ENCODE results near the gene LMCD1.
A peak's percentile ranks its signal among the peaks of the same experiment; 100 is the strongest.

LMCD1 gene, protein sequence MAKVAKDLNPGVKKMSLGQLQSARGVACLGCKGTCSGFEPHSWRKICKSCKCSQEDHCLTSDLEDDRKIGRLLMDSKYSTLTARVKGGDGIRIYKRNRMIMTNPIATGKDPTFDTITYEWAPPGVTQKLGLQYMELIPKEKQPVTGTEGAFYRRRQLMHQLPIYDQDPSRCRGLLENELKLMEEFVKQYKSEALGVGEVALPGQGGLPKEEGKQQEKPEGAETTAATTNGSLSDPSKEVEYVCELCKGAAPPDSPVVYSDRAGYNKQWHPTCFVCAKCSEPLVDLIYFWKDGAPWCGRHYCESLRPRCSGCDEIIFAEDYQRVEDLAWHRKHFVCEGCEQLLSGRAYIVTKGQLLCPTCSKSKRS

DNA sequence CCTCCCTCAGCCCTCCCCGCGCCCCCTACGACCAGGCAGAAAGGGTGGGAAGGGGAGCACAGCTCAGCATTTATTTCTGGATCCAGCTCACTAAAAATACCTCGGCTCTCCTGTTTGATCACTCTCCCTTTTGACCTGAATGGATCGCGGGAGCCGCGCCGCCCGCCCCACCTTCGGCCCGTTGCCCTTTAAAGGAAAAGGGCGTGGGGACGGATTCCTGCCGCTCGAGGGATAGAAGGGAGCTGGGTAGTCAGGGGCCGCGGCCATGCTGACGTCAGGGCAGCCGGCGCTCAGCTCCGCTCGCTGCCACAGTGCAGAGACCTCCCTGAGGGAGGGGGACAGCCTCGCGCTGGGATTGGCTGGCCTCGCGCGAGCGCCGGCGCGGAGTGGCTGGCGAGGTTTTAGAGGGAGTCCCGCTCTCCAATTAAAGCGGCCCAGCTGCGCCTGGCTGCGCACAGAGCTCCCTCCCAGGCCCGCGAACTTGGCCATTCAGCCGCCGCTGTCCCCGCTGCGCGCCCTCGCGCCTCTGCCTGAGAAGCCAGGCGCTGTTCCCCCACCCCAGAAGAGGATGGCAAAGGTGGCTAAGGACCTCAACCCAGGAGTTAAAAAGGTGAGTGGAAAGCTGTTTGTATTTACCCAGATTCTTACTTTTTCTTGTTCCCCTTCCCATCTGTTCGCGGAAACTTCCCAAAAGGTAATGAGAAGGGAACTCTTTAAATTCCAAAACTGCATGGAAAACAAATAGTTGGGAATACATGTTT lies at the start of gene LMCD1:
TSS of gene LMCD1 (plus strand) at position 453 of the 761 bp plus-strand sequence. CDS start at position 569, 116 bp downstream.
- peak; percentile 91 for DNase-seq (ENCODE audit: low read depth, low spot score)

DNA sequence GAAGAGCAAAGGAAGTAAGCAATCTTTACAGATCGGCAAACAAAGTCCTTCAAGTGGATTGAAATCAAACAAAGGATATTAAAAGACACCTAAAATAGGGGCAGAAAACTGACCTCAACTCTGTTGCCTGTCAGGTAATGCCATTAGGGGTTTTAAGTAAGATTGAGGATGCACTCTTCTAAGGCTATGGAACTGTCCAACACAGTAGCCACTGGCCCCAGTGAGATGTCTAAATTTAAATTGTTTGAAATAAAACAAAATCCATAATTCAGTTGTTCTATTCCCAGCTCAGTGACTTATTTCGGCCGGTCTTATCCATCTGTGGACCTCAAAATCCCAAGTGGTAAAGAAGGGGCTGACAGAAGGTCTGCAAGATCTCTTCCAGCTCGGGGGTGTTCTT lies 49.5 kb upstream of the LMCD1 start:
- DNase-seq (ENCODE audit: low read depth, low spot score): no peak

DNA sequence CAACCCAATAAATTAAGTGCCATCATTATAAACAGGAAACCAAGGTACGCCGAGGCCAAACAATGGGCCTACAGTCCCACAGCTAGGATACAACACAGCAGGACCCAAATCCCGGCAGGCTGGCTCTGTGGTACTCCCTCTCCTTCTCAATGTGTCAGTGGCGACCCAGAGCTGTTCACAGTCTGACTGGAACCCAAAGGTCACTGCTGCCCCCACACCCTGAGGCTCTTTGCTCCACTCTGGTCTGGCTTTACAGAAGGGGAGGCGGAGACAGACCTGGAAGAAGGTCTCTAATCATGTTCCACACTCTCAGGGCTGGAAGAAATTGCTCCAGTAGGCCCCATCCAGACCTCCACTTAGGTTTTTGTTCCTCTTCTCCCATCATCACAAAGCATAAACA lies 48.5 kb upstream of the LMCD1 start:
- DNase-seq (ENCODE audit: low read depth, low spot score): no peak

DNA sequence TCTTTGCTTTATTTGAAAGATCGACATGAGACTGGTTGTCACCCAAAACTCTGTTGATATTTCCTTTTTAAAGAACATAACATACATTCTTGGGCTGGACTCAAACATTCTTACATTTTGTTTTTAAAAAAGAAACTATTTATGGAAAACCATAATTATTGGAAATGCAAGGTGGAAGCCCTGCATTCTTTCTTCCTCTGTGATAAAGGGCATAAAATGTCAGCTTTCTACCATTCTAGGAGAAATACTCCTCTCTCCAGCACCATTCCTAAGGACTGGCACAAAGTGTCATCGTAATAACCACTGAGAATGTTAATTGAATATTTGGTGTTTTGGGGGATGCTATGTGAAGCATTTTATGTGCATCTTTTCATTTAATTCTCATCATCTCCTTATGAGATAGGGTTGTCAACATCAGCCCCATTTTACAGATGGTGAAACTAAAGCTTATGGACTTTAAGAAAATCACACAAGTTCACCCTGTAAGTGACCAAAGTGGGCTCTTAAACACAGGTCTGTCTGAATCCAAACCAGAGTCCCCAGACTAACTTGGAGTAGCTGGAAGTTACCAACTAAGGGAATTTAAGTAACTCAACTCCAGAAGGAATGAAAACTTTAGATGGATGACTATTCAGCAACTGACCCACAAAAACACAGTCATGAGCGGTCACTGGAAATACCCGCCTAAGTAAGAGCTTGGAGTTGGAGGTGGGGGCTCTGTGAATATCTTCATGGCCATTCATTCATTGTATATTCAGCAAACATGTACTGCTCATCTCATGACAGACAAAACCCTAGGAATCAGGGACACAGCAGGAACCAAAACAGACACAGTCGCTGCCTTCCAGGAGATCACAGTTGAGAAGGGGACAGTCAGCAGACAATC lies 45.9 kb upstream of the LMCD1 start:
- no peak for DNase-seq (ENCODE audit: low read depth, low spot score)

DNA sequence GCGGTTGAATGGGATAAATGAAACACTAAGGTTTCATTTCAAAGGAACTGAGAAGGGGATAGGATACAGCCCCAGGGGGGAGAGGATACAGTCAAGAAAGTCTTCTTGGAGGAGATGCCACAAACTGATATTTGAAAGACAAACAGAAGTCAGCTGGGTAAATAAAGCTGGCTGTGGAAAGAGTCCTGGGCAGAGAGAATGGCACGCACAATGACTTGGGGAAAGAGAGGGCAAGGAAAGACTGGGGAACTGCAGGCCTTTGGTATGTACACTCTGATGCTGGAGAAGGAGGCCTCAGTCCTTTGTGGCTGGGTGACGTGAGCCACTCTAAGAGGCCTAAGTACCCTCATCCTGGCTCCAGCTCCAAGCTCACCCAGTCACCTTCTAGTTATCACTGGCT lies 45.2 kb upstream of the LMCD1 start:
- DNase-seq (ENCODE audit: low read depth, low spot score): no peak

DNA sequence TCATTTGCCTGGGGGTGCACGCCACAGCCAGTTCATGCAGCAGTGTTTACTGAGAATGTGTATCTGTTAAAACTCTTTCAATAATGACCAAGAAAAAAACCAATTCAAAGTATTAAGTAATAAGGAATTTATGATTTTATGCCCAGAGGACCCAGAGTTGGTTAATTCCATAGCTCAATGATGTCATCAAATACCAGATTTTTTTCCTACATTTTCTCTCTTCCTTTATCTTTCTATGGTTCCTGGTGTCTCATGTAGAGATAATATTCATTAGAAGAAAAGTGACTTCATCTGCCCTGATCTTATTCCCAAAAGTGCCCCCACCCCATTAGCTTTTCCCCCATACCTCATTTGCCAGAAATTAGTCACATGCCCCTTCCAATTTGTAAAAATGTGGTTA lies 44.6 kb upstream of the LMCD1 start:
- DNase-seq (ENCODE audit: low read depth, low spot score): no peak

DNA sequence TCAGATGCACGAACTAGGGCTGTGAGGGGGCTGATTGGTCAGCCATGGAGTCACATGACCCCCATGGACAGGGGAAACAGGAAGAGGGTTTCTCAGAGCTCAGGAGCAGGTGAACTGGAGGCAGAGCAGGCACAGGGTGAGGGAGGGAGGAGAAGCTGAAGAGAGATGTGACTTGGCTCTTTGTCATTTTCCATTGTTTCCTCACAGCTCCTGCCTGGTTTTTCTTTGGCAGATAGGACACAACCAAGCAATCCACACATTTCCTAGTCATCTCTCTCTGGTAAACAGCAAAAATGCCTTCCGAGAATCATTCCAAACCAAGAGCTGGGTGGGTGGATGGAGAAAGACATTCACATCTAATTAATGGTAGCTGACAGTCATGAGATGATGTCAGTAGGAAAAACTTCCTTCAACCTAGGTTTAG lies 43.4 kb upstream of the LMCD1 start:
- DNase-seq (ENCODE audit: low read depth, low spot score): no peak

DNA sequence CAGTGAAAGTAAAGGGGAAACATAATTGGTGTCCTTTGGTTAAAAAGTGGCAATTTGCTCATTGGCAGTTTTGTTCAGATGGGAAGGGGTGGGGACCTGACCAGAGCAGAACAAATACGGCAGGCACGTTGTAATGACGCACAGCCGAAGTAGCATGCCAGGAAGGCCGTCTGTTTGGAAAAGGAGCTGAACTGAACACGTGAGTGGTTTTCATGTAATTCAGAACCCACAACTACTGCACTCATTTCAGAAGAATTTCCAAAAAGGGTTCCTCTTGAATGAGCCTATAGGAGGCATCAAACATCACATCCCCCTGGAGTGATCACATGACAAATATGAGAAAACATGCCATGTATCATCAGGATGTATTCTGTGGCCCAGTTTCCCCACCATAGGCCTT lies 42.9 kb upstream of the LMCD1 start:
- DNase-seq (ENCODE audit: low read depth, low spot score): no peak

DNA sequence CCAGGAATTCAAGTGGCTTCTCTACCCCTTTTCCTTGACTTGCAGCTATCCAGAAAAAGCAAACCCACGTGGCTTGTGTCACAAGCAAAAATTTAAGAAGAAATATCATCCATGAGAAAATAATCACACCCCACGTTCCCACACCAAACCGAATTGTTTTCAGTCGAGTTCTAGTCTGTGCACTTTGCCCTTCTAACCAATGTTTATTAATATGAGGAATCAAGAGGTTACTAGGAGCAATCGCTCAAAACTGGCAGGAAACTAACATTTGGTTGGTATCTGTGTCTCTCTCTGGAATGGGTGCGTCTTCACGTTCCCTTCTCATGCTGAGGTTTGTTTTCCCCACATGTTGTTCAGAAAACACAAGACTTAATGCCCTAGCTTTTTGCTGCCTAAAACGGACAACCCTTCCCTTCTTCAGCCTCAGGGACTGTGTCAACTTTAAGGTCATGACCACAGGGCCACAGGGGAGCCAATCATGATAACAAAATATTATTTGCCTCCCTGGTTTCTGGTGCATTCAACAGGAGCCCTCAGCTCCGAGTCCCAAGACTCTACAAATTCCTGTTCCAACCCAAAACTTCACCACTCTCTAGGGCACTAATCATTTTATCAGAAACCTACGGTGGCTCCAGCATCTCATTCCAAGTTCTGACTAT lies 41.4 kb upstream of the LMCD1 start:
- no peak for DNase-seq (ENCODE audit: low read depth, low spot score)

DNA sequence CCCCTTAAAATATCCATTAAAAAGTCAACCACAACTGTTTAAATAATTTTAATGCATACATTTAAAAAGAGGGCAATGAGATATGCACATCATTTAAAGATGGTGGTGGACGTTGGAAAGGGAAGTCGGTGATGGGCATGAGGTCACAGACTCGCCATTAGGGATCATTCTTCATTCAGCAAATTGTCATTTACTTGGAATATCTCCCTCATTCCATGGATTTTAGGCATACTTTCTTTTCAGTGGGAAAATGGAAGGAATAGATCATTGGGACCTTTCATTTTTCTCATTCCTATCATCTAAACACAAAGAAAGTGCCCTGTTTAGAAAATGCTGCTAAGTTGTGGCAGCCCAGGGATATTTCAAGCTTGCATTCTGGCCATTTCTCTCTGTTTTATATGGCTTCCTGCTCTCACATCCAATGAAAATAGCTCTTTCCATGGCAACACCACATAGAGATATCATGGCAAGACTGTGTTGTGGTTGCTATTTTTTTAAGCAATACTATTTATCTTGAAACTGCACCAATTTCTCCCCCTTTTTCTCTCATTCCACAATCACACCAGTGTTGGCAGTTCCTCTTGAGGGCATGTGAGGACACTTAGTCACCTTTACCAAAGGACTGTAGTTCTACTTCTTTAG lies 40.7 kb upstream of the LMCD1 start:
- no peak for DNase-seq (ENCODE audit: low read depth, low spot score)

DNA sequence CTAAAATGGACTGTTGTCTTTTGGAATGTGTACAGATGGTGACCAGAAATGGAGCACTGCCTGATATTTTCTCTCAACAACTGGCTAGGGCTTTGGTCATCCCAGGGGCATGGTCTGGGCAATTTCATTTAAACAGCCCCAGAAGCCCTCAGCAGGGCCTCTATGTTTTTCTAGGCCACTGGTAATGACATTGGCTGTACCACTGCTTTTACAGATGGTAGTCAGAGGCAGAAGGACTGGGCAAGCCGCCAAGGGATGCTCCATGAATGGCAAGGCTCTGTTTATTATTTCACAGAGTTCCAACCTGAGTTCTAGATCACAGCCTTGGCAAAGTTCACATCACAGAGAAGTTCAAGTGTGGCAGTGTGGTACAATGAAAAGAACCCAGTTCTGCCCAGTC lies 37.0 kb upstream of the LMCD1 start:
- DNase-seq (ENCODE audit: low read depth, low spot score): no peak

DNA sequence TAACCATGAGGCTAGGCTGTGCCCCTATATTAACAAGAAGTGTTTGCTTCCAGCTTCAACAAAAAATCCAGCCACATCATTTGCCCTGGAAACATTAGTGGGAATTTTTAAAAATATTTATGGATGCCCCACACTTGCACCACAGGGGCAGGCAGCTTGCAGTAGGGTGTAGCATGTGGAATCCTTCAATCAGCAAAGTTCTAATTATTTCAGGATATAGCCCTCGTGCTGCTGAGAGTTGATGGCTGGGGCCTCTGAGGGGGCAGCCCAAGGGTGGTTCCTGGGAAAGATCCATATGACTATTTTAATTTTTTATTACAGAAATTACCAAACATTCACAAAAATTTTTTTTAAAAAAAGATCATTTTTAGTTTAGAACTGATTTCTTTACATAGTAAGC lies 35.1 kb upstream of the LMCD1 start:
- DNase-seq (ENCODE audit: low read depth, low spot score): no peak

DNA sequence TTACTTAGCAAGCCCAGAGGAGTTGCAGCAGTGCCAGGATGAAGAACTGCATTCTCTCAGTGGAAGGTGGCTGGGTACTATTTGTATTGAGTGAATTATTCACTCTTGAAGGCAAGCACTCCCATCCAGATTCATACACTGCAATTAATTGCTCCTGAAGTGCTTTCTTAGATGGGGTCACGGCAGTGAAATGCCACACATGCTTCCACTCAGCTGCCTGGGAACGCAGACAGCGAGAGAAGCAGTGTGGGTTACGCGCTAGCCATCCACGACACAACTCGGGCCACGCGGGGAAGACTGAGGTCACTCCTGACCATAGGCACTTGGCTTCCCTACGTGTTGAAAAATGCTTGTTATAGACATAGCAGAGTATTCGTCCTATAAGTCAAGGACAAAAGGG lies 30.8 kb upstream of the LMCD1 start:
- DNase-seq (ENCODE audit: low read depth, low spot score): no peak

DNA sequence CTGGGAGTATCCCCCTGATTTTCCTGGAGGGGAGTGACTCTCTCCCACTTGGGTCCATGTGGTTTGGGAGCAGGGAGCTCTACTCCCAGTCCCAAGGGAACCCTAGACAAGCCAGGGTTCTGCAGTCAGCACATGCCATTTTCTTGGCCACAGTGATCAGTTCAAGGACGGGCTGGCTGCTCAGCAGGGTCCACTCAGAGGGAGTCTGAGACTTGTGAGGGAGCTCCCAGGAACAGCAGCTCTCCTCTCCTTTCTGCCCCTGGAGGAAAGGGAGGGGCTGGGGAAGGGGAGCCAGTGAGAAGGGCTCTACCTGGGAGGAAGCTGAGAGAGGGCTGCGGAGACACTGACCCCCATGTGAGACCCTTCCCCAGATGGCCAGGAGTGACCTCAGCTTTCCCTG lies 29.1 kb upstream of the LMCD1 start:
- no peak for DNase-seq (ENCODE audit: low read depth, low spot score)

DNA sequence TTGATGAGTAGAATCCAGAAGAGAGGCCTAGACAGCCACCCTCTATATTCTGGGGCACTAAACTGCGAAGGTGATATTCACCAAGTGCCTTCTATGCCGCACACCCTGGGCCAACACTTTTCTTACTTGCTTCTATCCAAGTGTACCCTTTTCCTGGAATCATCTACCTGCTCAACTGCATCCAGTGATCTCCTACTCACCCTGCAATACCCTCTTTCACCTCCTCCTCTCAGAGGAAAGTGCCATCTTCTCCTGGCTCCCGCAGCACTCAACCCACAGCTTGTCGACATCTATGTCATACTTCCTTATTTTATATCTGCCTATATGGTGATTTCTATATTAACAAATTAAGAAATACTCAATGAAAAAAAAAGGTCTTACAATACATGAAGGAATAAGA lies 28.6 kb upstream of the LMCD1 start:
- DNase-seq (ENCODE audit: low read depth, low spot score): no peak

DNA sequence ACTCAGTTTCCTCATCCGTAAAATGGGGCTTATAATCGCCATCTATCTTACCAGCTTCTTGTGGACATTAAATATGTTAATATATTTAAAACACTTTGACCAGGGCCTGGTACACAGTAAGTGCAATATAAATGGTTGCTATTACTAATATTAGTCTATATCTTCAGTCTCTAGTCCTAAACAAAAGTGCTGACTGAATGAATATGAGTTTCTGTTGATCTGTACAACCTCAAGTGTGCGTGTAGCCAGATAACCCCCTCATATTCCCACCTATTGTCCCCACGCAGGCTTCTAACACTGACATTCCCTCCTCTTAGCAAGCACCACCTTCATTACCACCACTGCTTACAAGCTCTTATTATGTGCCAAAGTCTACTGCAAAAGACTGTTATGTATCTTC lies 27.6 kb upstream of the LMCD1 start:
- DNase-seq (ENCODE audit: low read depth, low spot score): no peak

DNA sequence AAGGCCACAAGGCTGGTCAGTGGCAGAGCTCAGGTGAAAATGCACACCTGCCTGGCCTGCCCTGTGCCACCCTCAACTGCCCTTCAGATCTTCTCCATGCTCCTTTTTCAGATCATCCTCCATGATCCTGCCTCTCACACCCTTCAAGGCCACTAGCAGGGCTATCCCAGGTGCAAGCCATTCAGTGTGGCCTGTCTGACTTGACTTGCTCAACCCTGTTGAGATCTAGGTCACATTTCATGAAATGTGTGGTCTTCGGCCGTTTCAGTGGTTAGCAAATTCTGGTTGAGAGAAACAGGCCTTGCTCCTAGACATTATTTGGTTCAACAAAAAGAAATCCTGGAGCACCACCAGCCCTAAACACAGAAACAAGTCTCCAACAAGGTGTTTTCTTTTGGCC lies 26.6 kb upstream of the LMCD1 start:
- DNase-seq (ENCODE audit: low read depth, low spot score): no peak

DNA sequence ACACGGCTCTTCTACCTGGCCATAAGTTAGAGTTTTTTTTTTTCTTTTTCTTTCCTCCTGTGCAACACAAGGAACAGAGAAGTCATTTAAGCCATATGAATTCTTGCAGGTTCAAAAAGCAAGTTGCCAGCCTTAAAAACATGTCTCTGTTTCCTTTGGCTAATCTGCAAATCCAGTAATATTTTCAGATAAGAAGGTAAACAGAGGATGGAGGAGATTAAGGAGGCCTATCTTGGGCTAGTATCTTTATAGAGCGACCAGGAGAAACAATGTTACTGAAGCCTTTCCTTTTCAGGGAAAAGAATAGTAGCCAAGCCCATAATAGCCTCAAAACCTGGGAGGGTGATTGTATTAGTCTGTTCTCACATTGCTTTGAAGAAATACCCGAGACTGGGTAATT lies 20.9 kb upstream of the LMCD1 start:
- DNase-seq (ENCODE audit: low read depth, low spot score): no peak

DNA sequence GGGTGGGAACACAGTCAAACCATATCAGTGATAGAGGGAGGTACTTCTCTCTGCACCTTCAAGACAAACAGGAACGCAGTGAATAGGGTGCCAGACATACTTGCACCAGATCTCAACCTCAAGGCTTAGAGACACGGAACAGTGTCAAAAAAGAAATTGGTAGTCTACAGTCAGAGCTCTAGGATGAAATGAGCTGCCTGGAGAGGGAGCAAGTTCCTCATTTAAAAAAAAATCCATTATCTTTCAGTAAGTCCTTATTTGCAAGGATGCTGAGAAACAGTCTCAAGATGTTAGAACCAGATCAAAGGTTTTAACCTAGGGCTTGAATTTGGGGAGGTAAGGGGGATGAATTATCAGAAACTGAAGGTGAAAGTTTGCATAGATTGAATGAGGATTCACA lies 20.2 kb upstream of the LMCD1 start:
- DNase-seq (ENCODE audit: low read depth, low spot score): no peak

DNA sequence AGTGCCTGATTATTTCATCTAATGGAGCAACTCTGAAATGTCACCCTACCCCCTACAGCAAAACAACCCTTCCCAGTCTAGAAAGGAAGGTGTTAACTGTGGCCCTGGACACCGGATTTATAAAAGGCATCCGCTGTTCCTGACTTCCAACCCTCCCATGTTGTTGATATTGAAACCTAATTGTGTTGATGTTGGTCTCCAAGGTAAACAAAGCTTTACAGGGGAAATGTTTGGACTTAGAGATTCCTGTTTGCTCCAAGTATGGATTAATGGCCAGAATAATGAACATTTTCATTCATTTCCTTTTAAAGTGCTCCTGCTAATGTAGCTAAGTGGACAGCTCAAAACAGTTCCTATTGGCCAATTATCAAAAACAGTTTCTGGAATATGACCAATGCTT lies 19.4 kb upstream of the LMCD1 start:
- DNase-seq (ENCODE audit: low read depth, low spot score): no peak

DNA sequence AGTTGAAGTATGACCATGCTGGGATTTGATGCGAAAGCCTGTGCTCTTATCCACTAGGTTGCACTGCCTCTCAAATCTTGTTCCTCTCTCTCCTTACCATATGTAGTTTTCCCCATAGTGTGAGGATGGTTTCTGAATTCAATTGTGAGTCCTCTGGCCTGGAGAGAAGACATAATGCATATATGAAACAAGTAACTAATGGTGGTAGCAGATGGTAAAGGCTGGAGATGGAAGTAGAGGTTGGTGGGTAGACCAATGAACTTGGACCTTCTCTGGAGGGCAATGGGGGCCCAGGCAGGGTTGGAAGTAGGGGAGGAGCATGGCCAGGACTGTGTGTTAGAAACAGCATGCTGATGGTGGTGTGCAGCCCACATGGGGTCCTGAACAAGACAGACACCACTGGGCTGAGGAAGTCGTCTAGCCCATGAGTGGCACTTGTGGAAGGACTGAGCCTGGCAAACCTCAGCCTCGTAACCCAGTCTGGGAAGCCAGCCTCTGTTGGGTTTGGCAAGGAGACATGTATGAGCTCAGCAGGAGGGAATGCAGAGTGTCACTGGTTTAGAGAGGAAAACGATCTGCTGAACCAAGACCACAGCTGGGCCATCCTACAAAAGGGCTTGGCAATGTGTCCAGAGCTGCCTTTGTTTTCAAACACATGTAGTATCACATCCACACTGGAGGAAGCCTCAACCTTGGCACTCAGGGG lies 18.5 kb upstream of the LMCD1 start:
- DNase-seq (ENCODE audit: low read depth, low spot score): no peak

Data from iPS DF 19.7 (cell line).